GM19455 (cell line): Measurements from ENCODE around the gene EIPR1.

ENCODE experiments used
- ATAC-seq: cut with Tn5 transposase; IDR thresholded peaks from one replicate; pipeline ENCODE4 v1.9.1; 2021; ENCODE audit not compliant: unreplicated experiment

Gene EIPR1

GRCh38 chr2:3141696-3142095 lies 235.9 kb downstream of the EIPR1 start:
- no peak for ATAC-seq

- ATAC-seq = no peak
Observed at GRCh38 chr2:3139906-3140305, 237.7 kb downstream of the EIPR1 start.
